NCI-H748 (cell line): Measurements from ENCODE around the gene PRR5.
A peak's percentile ranks its signal among the peaks of the same experiment; 100 is the strongest.

Source experiments
- DNase-seq: peaks from one replicate; lab custom pipeline; 2025; ENCODE audit not compliant: unreplicated experiment; lab: John Stamatoyannopoulos, UW

The PRR5 gene

GRCh38 chr22:44752285-44753188 is 50.5 kb downstream of the PRR5 start, which contains the start of gene ARHGAP8:
Gene ARHGAP8, plus strand, starts transcription at chr22:44752575. Its CDS starts 33,953 bp downstream, at chr22:44786528.
- peak; percentile 72 for DNase-seq

- DNase-seq = peak; percentile 14
Measured at GRCh38 chr22:44753189-44754042, 51.4 kb downstream of the PRR5 start.

DNA sequence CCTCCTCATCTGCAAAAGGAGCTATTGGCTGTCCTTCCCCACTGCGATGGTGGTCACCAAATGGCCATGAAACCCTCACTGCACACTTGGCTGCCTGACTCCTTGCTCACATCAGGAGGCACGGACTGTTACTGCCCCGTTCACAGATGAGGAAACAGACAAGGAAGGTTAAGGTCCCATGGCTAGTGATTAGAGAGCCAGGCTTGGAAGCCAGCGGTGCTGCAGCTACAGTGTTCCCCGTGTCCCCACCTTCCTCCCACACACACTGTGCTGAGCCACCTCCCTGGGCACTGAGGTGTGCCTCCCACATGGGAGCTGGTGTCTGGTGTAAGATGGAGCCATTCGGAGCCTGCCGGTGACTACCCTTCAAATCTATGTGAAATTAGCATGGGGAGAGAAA is 53.0 kb downstream of the PRR5 start:
- DNase-seq = no peak

DNA sequence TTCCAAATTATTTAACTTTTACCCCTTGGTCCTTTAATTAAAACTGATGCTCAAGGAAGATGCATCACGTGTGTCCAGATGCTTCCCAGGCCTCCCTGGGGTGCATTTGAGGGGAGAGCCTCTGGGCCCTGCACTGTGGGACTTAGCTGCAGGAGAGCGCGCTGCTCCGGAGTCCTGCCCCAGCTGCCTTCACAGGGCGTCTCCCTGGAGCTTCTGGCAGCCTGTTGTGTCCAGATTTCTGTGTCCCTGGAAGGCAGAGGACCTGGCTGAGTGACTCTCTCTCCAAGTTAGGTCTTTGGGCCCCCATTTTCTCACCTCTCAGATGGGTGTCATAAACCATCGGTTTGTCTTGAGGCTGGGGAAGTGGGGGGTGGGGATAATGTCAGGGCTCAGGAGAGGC is 53.4 kb downstream of the PRR5 start:
- no peak for DNase-seq

DNA sequence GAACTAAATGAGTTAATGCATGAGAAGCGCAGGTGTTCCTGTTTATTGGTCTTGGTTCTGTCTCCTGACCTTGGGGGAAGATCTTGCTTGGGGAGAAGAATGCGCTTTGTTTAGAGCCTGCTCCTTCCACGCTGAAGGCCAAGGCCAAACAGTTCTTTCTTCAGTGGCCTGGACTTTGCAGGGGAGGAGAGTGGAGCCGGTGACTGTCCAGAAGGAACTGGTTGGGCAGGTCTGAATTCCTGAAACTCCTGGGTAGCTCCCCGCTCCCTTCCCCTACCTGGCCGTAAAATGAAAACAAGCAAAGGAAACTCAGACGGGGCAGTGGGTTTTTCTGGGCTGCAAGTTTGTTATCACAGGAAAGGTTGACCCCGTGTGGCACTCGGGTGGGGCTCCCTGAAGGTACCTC is 54.0 kb downstream of the PRR5 start:
- DNase-seq = no peak

DNA sequence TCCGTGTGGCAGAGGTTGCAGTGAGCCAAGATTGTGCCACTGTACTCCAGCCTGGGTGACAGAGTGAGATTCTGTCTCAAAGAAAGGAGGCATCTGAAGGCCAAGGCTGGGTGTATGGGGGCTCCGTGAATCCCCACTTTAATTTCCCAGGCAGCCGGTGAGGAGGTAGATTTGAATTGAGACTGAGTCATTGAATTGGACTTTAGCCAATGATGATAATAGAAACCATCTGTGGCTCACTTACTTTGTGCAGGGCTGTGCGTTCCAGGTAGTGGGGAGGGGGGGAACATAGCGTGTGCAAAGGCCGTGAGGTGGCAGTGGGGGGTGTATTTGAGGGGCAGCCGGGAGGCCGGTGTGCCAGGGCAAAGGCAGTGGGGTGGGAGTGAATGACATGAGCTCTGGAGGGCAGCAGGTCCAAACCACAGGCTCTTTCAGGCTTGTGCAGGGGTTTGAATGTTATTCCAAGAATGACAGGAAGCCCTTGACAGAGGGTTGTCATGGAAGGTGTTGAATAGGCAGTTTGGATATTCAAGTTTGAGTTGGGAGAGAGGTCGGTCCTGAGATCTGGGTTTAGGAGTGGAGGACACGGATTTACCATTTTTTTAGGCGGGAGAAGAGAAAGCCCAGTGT is 56.5 kb downstream of the PRR5 start:
- DNase-seq = no peak

GRCh38 chr22:44759001-44759400 is 57.0 kb downstream of the PRR5 start:
- no peak for DNase-seq

DNA sequence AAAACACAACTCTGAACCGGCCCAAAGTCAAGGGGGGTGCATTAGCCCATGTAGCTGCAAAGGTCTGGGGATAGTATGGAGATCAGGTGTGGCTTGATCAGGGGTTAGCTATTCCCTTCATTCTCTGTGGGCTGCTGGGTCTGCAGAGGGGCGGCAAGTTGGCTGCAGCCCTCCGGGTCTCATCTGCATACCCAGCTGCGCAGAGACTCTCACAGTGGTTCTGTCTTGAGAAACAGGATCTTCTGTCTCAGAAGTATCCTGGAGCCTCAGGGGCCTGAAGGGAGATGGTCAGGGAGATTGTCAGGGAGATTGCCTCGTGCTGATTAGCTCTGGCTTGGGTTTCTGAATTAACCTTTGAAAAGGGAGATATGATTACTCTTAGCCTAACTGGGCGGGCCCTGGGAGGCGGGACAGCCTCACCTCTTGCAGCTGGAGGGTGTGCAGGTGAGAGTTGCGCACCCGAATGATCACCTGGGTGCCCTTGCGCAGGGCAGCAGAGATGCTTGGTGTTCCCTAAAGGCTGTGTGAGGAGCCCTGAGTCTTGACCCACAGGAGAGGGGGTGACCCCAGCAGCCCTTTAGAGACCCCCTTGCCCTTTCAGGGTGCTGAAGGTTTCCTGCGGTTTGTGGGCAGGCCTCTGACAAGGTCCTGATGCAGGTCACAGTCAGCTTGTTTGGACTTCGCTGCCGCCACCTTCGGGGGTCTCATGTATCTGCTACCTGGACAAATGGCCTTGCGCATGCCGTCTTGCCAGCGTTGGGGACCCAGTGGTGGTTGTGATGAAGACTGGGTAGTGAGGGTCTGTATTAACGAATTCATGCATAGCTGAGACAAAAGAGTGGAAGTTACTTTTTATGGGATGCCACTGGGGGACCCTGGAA is 57.7 kb downstream of the PRR5 start:
- no peak for DNase-seq

GRCh38 chr22:44760476-44760875 is 58.5 kb downstream of the PRR5 start:
- DNase-seq = no peak

DNA sequence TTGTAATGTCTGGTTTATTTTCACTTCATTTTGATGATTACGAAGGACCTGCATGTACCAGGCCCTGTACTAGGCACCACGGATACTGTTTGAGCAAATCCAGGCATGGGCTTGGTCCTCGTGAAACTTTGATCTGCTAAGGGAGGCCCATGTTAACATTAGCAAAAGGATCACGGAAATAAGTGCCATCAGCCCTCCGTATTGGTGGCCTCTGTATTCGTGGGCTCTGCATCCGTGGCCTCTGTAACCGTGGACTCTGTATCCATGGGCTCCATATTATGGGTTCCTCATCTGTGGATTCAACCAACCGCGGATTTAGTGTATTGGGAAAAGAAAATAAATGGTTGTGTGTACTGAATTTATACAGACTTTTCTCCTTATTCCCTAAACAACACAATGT is 59.0 kb downstream of the PRR5 start:
- no peak for DNase-seq

DNA sequence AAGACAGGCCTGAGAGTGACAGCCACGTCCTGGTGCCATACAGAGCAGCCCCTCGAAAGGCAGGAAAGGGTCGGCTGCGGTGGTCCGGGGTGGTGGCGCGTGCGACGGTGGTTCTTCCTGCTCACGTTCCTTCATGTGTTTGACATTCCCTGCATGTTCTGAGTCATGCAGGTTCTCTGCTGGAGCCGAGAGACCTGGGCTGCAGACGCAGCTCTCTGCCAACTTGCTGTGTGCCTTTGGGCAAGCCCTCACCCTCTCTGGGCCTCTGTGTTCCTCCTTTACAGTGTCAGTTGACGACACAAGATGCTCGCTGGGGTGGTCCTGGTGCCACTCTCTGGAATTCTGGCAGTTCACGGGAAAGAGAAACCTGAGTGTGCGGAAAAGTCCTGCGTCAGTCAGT is 62.4 kb downstream of the PRR5 start:
- DNase-seq = no peak

DNA sequence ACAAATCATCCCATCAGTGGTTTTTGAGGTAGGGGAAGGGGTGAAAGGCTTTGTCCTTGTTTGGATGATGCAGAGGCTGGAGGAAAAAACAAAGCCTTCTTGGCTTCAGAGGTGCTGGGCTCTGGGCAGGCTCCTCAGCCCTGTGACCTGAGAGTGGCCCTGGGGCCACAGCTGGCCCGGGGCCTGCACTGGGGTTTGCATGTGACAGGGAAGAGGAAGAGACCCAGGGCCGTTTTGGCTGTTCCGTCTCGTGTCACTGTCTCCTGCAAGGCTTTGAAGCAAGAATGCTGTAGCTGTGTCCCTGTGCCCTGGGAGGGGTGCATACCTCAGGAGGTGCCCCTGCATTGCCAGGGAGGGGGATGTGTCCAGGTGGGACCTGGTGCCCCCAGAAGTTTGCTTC is 63.0 kb downstream of the PRR5 start:
- DNase-seq = no peak

- DNase-seq = no peak
Measured at GRCh38 chr22:44765571-44766285, 63.7 kb downstream of the PRR5 start.

DNA sequence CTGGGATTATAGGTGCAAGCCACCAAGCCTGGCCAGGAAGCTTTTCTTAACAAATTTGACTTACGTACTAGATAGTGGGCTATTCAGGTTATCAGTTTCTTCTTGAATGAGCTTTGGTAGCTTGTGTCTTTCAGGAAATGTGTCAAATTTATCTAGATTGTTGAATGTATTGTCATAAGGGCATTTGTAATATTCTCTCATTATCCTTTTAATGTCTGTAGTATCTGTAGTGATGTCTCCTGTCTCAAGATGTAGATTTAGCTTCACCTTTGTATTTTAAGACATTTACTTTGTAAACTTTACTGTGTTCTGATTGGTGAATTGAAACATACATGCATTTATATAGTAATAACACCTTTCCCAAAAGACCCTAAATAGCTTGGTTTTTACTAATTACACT is 71.1 kb downstream of the PRR5 start:
- DNase-seq = no peak

GRCh38 chr22:44775862-44776261 is 73.9 kb downstream of the PRR5 start:
- no peak for DNase-seq

GRCh38 chr22:44776605-44777363 is 74.8 kb downstream of the PRR5 start:
- peak; percentile 22 for DNase-seq

GRCh38 chr22:44777364-44777755 is 75.4 kb downstream of the PRR5 start:
- DNase-seq = no peak

- DNase-seq = no peak
Measured at GRCh38 chr22:44780876-44781449, 79.0 kb downstream of the PRR5 start.
